SW480 (cell line): Measurements from ENCODE around the gene UBXN4.
"Not testable (repeated sequence)": the region's sequence is repeated elsewhere in the genome, so short reads cannot be mapped to it uniquely, and the experiment has no call there.

ENCODE experiments used
- DNase-seq: peaks from one replicate; pipeline ENCODE4 v3.0.0-alpha.2; 2016; ENCODE audit warnings: low spot score

Gene UBXN4, protein sequence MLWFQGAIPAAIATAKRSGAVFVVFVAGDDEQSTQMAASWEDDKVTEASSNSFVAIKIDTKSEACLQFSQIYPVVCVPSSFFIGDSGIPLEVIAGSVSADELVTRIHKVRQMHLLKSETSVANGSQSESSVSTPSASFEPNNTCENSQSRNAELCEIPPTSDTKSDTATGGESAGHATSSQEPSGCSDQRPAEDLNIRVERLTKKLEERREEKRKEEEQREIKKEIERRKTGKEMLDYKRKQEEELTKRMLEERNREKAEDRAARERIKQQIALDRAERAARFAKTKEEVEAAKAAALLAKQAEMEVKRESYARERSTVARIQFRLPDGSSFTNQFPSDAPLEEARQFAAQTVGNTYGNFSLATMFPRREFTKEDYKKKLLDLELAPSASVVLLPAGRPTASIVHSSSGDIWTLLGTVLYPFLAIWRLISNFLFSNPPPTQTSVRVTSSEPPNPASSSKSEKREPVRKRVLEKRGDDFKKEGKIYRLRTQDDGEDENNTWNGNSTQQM

DNA sequence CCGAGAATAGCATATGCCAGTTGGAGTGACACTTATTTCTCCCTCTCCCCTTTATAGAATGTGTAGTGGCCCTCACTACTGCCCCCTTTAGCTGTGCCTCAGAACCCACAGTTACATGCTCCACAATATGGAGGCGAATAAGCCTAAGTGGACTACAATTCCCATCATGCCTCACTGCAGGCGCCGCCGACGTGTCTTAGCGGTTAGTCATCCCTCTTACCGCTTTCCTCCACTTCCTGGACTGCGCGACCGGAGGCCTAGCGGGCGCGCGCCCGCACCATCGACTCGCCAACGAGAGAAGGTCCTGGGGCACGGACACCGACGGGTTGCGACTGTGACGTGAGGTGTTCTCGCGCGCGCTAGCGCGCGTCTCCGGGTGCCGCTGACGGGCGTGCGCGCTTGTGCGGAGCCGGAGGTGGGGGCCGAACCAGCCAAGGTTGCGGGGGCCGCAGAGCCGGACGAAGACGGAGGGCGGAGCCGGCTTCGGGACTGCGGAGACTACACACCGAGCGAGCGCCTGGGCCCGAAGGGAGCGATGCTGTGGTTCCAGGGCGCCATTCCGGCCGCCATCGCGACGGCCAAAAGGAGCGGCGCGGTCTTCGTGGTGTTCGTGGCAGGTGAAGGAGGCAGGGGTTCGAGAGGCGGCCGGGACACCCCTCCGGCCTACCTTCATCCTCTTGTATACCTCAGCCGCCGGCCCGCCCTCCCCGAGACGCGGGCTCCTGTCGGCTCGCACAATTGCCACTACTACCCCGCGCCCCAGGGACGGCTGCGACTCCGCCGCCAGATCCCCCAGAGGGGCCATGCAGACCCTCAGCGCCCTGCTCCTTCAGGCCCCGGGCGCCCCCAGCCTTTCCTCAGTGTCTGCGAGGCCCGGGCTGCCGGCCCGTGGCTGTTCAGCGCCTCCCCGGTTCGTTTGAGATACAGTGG, at the start of gene UBXN4:
Gene UBXN4, plus strand, starts transcription at position 461 of the 930 bp plus-strand sequence. Its CDS starts 75 bp downstream, at position 536.
- peak; percentile 98 for DNase-seq

DNA sequence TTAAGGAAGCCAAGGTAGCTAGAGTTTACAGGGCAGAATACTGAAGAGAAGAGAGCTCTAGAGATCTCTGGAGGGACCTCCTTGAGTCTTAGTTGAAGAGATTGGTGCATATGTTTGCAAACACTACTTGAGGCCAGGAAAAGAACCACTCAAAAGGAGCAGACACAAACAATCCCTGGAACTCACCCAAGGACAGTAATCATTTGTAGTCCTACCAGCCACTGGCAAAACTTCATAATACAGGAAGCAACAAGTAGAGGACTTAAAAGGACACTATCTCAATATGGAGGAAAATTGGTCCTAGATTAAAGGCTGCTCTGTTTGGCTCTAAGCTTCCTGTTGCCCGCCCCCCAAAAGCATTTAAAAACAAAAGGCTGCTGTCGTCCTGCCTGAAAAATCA, 46.9 kb upstream of the UBXN4 start:
- DNase-seq = no peak

DNA sequence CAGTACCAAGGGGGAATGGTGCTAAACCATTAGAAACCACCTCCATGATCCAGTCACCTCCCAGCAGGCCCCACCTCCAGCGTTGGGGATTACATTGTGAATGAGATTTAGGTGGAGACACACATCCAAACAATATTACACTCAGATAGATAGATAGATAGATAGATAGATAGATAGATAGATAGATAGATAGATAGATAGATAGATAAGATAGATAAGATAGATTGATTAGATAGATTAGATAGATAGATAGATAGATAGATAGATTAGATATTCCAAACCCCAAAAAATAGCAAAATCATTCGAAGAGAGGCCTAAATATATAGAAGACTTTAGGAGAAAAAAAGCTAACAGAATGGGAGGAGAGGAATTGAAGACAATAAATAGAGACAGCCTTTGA, 42.8 kb upstream of the UBXN4 start:
- DNase-seq = no peak

DNA sequence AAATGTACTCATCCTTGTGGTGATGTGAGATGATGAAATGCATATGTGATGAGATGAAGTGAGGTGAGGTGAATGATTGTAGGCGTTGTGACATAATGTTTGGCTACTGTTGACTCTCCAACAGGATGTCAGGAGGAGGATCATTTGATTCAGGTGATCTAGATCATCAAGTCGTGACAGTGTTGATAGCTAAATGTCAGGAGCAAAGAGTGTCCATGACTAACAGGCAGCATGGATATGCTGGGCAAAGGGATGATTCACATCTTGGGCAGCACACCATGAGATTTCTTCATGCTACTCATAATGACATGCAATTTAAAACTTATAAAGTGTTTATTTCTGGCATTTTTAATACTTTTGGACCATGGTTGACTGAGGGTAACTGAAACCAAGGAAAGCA, 40.2 kb upstream of the UBXN4 start:
- DNase-seq = no peak

DNA sequence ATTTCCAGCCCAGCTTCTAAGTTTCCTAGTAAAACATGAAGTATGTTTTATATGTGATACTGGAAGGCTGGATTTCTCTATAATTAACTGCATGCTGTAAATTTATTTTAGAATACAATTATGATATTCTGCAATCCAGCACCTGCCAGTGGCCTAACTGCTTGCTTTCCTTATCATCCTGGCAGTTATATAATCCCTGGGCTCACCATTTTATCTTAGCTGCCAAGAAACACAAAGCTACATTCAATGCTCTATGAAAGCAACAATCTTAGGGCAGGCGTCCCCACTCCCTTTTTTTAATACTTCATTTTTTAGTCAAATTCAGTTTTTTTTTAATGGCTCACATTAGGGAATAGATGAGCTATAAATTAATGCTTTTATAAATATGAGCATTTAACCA, 38.4 kb upstream of the UBXN4 start:
- DNase-seq = no peak

DNA sequence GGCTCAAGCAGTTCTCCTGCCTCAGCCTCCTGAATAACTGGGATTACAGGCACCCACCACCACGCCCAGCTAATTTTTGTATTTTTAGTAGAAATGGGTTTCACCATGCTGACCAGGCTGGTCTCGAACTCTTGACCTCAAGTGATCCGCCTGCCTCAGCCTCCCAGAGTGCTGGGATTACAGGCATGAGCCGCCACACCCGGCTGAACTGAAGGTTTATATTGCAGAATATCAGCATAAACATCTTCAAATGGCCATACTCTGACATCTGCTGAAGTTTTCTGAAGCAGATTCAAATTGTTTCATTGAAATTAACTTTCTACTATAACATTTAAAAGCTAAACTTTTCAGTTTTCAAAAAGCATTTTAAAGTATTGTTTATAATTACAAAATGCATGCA, 37.6 kb upstream of the UBXN4 start:
- not testable (repeated sequence) for DNase-seq

DNA sequence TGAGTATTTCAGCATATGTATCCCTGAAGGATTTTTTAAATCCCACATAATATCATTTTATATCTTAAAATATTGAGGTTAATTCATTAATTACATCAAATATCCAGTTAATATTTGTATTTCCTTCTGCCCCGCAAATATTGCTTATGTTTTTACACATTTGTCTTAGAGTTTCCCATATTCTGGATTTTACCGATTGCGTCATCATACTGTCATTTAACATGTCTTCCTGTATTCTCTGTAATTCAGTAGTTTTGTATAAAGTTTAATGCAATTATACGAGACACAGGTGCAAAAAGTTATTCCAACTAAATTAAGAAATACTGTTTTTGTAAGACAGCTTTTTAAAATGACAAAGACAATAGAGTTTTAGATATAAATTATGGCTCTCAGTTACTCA, 33.5 kb upstream of the UBXN4 start:
- no peak for DNase-seq

DNA sequence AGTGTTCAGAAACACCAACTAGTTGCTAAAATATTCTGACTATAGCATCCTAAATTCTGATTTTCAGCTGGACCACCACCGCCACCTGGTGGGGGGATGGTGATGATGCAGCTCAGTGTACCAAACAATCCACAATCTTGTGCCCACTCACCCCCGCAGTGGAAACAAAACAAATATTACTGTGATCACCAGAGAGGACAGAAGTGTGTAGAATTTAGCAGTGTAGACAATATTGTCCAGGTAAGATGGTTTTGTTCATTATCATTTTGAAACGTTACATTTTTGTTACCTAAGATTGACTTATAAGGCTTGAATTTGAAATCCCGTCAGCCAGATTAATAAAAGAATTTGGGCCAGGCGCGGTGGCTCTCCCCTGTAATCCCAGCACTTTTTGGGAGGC, 31.7 kb upstream of the UBXN4 start:
- DNase-seq = peak; percentile 26

DNA sequence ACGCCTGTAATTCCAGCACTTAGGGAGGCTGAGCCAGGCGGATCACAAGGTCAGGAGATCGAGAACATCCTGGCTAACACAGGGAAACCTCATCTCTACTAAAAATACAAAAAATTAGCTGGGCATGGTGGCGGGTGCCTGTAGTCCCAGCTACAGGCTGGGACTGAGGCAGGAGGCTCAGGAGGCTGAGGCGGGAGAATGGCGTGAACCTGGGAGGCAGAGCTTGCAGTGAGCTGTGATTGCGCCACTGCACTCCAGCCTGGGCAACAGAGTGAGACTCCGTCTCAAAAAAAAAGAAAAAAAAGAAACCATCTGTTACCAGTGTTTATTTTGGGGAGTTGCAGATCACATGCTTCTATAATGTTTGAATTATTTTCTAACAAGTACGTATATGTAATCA, 26.6 kb upstream of the UBXN4 start:
- DNase-seq = not testable (repeated sequence)

DNA sequence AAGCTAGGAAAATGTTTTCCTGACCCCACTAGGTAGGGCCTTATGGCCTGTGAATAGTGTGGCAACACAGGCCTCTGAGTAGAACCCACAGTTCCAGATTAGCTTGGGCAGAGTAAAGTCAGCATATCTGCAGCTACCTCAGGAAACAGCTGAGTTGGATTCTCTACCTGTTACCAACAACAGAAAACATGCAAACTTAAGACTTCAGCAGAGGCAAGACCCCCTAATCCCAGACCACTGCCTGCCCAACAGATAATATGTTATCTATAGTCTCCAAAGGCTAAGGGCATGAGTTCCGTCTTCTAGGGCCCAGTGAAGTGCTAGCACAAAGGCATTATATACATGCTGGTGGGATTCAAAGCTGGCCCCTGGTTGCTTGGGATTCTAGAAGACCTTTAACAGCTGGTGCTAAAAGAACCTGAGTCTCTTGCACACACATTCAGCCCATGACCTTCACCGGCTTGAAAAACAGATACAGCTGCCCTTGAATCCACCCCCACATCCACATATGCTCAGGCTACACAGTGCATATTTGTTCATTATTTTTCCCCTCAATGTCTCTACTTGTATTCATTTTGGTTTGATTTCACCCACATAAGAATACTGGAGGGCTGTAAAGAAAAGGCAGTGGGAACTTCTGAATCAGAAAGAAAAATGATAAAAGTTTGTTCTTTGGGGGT, 13.5 kb upstream of the UBXN4 start:
- no peak for DNase-seq

DNA sequence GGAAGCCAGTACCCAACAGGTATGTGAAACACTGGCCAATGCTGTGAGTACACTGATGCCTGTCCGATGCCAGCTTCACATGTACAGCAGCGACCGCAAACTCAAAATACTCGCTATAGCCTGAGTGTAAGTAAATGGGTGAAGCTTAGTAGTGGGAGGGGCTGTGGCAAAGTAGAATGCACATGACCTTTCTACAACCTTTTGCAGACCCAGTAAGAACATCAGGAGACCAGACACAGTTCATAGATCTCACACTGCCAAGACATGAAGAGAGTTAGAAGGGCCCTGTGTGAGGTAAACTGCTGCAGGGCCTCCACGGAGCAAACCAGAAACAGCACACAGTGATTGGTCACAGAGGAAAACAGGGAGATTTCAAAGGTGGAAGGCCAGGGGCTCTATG, 9.1 kb upstream of the UBXN4 start:
- no peak for DNase-seq

DNA sequence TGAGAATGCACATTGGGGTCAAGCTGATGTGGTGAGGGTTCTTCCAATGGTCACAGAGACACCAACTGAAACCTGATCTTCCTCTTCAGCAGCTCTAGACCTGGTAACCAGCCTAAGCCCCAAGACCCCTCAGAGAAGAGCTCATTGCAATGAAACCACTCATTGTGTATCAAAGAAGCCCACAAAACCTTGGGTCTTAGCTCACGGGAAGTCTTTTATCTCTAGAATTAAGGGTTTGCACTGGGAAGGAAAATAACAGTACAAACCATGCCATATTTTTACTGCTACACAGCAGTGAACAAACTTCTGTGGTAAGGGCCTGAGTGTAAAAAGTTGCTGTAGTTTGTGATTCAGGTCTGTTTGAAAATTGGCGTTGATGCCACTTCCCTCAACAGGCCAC, 8.6 kb upstream of the UBXN4 start:
- no peak for DNase-seq

DNA sequence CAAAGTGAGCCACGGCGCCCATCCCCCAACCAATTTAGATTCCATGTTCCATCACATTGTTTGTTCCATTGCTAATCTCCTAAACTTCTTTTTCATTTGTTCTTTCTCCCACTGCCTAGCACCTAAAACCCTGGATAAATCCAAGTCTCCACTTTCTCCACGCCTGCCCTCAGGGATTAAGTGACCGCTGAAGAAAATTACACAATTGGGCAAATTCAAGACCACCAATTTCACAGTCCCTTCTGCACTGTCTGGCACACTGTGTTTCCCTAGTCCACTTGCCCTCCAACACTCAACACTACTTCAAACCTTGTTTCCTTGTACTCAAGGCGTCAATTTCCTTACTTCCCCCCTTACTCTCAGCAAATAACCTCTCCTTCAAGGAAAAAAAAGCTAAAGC, 5.1 kb upstream of the UBXN4 start:
- no peak for DNase-seq

DNA sequence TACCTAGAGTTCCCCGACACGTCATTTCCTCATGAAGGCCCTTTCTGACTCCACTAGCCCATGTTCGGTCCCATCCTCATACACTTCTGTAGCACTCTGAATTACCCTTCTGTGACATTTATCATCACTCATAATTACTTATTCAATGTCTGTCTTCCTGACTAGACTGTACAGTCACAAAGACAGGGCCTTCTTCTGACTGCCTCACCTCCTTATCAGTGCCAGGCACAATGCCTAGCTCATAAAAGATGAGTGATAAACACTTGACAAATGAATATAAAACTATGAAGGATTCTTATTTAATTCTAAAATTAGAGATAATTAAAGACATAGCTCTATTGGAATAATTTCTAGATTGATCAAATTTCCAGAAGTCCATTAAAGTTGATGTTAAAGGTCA, 1.4 kb upstream of the UBXN4 start:
- no peak for DNase-seq

DNA sequence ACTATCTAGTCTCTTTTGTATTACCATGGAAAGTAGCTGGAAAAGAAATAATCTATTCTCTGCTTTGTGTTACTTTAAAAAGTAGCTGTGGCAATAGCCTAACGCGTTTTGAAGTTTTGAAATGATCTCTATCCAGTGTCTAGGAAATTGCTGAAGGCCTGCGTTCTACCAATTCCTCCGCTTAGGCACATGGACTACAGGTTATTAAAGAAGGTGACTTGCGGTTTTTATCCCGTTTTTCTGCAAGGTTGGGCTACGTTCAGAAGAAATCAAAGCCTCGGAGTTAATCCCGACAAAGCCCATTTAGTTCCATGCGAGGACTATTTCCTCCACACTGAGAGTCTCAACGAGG, 636 bp upstream of the UBXN4 start:
- DNase-seq = no peak

DNA sequence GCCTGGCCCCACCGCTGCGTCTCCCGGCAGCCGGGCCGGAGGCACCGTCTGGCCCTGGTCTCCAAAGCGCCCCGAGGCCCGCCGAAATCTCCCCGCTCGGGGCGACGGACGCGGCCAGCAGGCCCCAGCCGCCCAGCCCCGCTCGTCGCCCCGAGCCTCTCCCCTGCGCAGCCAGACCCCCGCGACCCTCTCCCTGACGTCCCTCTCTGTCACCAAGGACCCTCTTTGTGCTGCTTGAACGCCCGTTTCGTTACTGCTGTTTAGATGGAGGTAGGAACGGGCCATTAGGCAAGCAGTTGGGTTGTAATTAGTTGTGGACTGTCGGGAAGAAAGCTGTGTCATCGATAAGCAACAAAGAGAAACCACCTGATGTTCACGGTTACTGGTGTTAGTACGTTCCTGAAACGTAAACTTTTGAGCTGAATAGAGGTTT, 686 bp downstream of the UBXN4 start:
- DNase-seq = peak; percentile 74

DNA sequence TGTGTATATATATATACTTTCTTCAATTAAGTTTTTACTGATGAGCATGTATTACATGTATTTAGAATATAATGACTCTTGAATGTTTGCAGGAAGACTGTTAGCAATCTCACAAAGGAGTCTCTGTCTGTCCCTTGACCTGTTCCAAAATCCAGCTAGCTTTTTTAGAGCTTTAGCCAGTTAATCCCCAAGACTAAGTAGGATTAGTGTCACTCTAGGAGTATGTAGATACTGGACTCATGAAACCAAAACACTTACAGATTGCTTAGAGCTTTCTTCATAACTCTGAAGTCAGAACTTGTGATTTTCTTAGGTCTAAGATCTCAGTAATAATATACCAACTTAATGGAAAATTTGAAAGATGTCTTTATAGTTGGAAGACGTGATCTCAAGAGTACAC, 2.2 kb downstream of the UBXN4 start:
- no peak for DNase-seq

DNA sequence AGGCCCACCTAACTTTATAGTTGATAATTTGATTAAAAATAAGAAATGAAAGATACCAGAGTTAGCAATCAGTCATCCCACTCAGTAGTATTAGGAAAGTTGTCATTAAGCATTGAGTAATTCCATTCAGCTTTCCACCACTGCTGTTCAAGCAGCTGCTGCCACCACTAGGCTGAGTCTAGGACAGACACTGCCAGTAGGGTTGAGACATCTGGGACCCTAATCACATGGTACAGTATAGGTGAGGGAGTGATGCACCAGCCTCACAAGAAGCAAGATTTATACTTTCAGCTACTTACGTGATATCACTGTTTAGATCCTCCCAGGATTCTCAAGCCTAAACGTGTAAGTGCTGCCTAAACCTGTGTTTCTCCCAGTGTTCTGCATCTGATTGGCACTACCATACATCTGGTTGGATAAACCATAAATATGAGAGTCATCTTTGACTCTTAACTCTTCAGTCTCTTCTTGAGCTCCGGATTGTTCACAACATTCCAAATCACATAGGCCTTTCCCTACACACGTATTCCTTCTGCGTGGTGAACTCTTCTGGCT, 3.2 kb downstream of the UBXN4 start:
- DNase-seq = peak; percentile 36

DNA sequence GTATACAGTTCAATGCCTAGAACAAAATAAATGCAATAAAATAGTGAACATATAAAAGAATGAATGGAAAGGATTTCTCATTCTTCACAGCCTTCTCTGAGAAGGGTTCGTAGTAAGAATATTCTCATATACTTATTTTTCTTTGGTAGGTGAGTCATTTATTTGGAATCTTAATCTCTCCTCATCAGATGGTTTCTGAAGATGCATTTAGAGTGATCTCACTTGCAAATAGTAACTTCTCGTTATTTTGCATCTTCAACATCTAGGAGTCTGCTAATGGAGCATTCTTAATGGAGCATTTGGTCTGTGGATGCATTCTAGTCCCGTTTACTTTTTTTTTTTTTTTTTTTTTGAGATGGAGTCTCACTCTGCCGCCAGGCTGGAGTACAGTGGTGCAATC, 3.9 kb downstream of the UBXN4 start:
- DNase-seq = no peak

DNA sequence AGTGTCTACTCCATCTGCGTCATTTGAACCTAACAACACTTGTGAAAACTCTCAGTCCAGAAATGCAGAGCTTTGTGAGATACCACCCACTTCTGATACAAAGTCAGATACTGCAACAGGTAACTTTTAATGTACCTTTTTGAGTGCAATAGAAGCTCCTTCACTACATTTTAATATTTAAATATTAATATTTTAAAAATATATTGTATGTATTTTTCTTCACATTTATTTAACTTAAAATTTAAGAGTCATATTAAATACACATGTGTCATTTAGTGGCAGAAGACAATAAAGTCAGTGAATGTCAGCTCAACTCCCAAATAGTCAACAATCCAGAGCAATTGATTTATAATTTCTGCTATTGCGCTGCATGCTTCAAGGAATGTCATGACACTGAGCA, 13.9 kb downstream of the UBXN4 start:
- no peak for DNase-seq

DNA sequence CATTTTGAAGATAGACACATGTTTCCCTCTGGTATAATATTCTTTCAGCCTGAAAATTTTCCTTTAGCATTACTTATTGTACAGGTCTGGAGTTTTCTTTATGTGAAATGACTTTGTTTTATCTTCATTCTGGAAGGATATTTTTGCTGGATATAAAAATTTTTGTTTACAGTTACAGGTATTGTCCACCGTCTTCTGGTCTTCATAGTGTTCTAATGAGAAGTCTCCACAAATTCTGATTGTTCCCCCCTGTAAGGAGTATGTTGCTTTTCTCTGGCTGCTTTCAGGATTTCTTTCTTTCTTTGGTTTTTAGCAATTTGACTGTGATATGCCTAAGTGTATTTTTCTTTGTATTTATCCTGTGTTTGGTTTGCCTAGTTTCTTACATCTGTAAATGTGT, 15.0 kb downstream of the UBXN4 start:
- DNase-seq = no peak

DNA sequence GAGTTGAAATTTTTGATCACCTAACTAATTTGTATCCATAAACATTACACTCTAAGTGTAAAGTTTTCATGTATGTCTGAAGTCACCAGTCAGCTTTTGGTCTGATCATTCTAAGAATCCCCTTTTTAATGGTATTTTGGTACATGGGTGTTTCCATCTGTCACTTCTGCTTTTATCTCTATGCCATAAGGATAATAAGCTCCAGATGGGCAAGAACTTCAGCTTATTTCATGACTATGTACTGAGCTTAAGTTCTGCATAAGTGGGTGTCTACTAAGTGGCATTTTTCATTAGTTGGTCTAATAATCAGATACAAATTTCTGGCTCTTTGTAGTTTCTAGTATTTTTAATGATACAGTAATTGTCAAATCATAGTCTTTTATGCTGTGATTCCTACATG, 20.4 kb downstream of the UBXN4 start:
- no peak for DNase-seq
